GM21825 (cell line): ENCODE measurements around the gene PCSK5.

Source experiments
- ATAC-seq: cut with Tn5 transposase; IDR thresholded peaks from one replicate; pipeline ENCODE4 v1.9.1; 2021; ENCODE audit warnings: mild to moderate bottlenecking, moderate library complexity; ENCODE audit not compliant: unreplicated experiment

The PCSK5 gene

DNA sequence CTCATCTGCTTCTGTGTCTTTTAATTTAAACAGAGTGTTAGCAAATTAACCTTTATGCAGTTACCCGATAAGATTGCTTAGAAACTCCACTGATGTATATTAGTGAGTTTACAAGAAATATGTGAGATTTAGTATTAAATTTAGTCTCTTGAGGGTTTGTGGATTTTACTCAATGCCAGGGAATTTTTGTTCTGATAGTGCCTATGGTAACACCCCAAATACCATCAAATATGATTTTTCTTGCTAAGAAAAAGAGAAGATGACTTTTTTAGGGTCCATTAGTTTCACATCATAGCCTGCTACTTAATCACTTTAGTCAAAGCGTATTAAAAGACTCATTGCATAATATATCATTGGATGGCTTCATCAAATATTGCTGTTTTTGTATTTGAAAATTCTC is 224.9 kb downstream of the PCSK5 start:
- no peak for ATAC-seq

DNA sequence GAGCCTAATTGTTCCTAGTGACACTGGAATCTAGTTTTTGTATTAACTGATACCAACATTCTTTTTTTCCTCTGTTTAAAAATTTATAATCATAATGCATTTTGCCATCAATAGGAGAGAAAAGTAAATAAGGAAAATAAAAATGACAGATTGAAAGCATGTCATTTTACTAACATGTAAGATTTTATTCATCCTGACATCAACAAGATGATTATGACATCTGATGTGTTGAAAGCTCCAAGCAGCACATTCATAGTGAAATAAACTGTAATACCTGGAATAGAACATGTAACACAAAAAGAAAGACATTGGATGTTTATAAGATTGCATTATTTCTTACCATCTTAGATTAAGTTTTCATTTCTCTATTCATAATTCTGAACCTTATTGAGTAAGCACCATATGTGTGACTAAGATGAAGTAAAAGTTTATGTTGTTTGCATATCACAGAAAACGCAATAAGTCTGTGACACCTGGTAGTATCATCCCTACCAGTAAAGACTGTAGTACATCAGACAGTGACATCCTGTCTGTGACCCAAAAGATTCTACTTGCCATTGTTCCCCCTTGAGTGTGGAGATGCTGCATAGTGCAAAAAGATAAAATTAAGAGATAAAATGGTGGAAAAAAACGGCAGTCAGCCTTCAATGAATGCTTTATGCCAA is 225.6 kb downstream of the PCSK5 start:
- ATAC-seq = no peak

DNA sequence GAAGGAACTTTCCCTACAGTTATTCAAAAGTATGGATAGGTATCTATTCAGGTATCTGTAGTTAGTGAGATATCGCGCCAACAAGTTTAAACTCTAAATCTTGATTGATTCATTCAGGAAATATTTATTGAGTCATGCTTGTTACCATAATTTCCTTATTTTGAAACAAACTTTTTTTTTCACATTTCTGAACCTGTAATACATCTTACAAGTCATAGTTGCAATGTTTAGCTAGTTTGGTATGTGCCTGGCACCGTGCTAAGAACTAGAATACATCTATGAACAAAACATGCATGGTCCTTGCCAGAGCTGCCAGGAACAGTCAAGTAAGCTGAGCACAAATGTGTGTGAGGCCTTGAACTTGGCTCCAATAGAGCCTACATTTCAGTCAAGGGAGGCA is 226.4 kb downstream of the PCSK5 start:
- ATAC-seq = no peak

DNA sequence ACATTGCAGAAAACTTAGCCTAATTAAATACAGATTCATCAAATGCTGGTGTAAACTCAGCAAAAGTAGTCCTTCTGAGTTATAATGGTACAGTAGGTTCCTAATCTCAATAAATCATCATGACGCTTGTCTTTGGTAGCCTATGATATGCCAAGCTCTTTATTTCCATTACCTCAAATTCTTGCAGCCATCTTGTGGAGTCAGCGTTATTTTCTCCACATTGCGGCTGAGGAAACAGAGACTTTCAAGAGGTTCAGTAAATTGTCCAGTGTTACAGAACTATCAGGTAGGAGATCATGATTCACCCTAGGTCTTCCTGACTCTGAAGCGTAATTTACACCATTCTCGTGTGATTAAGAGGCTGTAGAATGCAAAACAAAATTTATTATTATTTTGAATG is 237.2 kb downstream of the PCSK5 start:
- no peak for ATAC-seq

DNA sequence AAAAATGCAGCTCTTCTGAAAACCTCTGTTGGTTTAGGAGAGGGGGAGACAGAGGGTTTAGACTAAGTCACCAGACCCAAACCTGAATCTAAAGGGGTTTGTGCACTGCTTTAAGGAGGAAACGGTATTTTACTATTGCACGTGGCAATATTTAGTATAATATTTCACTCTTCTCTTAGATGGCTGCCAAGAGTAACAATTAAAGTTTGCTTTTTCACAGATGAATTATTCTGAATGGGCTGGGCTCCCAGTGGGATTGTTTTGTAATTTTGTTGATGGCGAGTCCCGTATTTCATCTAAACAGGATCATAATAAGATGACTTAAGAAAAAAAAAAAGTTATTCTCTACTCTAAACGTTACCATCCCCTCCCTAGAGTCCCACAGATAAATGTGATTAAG is 245.4 kb downstream of the PCSK5 start:
- no peak for ATAC-seq

DNA sequence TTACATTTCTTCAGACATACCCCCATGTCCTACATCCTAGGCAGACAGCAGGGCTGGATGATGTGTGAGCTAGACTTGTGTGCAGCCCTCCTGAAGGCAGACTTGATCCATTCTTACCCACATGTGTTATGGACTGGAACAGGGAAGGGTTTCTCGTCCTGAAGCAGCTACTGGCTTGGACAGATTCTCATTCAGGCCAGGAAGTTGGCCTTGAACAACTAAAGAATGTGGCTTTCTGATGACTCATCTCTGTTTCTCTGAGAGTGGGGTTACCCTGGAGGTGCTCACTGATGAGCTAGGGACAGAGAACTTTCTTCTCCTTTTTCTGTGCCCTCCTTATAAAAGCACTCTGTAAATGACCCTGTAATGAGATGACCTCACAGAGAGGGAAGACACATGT is 246.5 kb downstream of the PCSK5 start:
- no peak for ATAC-seq

DNA sequence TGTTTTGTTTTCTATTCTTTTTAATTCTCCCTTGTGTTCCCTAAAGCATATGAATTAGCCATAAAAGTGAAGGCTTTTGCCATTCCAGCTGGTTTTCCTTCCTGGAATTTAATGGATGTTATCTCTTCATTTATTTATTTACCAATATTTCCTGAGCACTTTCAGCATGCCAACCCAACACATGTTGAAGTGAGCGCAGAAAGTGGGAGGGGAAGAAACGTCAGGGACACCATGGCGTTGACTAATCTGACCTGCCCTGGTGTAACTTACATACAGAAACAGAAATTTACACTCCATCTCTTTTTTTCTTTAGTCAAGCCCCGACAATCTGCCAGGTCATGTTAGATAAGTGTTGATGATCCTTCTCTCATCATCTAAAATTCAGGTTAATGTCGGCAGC is 247.5 kb downstream of the PCSK5 start:
- ATAC-seq = no peak

DNA sequence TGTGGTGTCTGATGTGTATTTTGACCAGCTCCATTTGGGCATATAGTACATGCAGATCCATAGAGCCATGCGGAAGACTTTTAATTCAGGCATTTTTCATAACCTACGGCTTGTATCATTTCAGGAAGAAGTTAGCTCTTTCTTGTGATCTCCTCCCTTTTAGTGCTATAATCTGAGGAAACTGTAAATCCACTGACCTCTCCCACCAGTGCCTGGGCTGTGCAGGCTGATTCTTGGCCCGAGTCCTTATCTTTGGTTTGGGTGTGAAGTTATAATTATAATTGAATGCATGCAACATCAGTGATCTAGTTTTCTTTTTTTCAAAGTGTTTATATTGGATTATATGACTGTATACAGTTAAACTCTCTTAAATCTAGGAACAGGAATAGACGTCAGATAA is 247.9 kb downstream of the PCSK5 start:
- no peak for ATAC-seq

DNA sequence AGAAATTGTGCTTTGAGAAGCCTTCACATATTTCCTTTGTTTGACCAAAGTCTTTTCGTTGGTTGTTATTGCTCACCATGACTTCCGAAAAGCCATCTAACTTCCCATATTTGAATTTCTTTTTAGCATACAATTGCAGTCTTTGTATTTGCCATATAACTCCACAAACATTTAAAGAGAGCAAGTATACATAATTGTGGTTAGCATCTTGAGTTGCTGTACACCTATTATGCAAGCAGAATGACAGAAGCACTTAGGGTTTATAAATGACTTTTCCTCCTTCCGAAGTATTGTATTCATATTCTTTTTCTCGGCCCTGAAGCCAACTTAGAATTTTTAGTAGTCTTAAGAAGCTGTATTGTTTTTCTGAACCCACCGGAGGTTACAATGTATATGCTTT is 253.4 kb downstream of the PCSK5 start:
- no peak for ATAC-seq

DNA sequence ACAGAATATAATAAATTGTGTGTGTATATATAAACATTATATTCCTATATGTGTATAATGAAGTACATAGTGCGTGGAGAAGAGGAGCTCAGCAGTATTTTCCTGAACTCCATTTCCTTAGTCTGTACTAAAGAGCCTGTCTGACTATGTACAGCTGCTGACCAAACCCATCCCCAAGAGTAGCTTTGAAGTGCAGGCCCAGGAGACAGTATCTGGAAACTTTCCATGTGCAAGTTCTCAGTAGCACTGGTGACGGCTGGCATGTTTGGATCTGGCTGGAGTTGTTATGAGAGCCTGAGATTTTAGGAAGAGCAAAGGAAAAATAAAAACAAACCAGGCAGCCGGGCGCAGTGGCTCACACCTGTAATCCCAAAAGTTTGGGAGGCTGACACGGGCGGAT is 259.5 kb downstream of the PCSK5 start:
- ATAC-seq = no peak

DNA sequence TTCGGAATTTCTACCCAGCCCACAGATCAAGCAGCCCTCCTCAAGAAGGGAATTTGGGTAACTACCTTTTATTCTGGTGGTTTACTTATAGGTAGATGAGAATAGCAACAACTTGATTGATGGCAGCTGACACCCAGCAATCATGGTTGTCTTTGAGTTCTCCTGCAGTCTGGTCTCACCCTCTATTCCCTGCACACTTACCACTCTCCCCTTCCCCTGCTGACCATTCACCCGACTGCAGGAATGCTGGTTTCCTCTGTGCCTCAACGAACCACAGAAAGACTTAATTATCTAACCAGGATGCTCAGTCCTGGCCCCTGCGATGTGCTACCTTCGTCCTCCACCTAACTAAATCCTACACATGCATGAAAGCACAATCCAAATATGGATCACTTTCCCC is 260.8 kb downstream of the PCSK5 start:
- no peak for ATAC-seq

DNA sequence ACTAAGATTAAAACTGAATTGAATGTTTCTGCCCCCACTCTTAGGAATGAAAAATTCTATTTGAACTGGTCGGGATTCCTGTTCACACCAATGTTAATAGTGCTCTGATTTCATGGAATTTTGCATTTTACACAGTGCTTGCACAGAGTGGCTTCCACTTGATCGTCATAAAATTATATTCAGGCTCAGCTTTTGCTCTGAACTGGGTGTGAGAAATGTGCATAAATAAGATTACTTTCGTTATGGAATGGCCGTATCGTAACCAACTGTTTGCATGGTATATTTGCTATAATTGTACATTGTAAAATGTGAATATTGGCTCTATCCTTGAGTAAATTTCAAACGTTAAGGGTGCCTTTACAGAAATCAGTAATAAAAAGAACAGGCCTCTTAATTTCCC is 262.9 kb downstream of the PCSK5 start:
- no peak for ATAC-seq

DNA sequence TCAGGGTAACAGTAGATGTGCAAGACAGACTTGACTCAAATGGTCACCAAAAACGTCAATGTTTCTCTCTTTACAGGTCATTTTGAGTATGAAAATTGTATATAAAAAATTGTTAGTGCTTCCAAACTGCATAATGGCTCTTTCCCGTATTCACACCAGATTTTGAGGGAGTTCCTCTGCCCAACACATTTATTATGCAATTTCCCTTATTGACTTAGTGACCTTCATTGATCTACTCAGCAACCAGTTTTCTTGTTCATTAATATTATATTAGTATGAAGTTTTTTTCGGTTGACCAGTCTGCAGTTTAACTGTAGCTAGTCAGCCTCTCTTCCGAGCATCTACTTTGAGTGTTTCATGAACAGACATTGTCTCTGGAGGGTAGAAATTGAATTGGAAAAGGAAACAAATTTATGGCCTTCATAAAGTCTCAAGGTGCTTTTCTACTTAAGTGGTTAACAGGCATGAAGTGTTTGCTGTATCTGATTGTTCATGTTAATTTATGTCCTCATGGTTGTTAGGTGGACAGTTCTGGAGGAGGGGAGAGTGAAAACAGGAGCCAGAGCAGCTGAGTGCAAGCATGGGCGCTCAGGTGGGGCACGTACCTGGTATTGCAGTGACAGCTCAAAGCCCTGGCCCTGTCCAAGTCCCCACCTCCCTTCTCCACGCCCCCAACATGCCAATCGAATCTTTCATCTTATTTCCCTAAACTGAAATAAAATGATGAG is 263.6 kb downstream of the PCSK5 start:
- ATAC-seq = no peak

DNA sequence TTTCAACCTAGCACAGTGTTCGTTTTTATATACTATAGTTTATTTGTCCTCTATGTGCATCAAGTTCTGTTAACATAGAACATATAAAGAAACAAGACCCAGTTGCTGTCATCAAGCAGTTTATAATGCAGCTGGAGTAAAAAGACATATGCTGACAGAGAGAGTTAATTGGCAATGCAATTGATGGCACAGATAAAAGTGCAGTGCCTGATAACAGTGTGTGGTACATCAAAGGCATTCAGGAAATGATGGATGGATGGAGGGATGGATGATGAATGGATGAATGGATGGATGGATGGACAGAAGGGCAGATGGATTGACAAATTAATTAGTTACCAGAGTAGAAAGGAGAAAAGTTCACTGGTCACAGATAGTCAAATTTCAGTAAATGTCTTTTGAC is 264.9 kb downstream of the PCSK5 start:
- no peak for ATAC-seq

DNA sequence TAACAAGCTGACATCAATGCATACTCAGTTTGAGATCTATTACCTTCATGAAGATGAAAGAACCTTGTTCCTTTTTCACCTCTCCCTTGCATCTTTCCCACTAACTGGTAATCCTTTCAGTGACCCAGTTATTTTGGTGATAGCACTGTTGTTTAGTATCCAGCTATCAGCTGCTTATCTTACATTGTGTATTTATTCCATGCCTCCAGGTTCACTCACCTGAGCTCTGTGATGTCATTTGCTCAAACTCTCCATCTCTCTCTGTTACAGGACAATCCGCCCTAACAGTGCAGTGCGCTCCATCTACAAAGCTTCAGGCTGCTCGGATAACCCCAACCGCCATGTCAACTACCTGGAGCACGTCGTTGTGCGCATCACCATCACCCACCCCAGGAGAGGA is 268.2 kb downstream of the PCSK5 start:
- ATAC-seq = no peak

DNA sequence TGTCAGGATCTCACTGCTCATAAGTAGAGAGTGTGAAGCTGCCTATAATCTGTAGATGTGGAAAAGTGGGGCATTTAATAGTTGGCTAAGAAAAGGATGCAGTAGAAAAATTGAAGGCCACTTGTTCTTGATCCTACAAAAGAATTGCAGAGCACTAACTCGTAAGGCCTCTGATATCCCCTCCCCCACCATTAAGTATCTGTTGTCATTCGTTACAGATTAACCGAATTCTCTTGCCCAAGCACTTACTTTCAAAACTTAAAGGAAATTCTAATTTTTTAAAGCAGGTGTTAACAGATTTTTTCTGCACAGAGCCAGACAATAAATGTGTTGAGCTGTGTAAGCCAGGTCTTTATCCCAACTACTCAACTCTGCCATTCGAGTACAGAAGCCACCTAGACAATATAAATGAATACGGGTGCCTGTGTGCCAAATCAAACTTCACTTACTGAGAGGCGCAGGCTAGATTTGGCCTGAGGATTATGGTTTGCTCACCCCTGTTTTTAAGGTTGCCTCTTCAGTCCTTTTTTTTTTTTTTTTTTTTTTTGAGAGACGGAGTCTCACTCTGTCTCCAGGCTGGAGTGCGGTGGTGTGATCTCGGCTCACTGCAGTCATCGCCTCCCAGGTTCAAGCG is 268.9 kb downstream of the PCSK5 start:
- no peak for ATAC-seq

DNA sequence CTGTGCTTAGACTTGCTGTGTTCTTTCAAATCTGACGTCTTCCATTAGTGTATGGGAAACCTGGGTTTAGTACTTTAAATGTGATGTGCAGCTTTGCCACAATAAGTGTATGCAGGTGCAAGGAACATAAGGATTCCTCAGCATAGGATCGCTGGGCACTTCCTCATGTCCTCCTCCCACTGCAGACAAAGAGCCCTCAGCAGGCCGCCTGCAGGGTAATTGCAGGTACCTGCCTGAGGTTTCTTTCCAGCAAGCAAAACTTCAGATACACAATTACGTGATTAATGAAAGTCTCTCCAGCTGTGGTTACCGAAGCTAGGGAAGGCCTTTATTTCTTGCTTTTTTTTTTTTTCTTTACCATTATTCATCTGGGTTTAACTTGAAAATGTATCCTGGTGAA is 270.6 kb downstream of the PCSK5 start:
- ATAC-seq = no peak

DNA sequence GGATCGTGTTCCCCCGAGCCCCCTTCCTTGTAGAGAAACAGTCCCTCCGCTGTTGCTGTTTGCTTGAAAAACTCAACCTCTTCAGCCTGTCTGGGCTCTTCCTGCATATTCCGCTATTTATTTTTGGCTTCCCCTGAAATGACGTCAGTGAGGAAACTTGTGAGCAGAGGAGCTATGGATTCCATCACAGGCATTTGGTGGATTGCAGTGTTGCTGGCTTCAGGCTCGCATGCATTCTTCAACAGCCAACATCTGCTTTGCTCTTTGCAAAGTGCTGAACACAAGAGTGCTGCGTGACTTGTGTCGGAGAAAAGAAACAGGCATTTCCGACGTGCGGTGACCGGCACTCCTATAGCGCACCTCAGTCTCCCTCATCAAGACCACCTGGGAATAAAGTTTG is 271.1 kb downstream of the PCSK5 start:
- ATAC-seq = no peak

DNA sequence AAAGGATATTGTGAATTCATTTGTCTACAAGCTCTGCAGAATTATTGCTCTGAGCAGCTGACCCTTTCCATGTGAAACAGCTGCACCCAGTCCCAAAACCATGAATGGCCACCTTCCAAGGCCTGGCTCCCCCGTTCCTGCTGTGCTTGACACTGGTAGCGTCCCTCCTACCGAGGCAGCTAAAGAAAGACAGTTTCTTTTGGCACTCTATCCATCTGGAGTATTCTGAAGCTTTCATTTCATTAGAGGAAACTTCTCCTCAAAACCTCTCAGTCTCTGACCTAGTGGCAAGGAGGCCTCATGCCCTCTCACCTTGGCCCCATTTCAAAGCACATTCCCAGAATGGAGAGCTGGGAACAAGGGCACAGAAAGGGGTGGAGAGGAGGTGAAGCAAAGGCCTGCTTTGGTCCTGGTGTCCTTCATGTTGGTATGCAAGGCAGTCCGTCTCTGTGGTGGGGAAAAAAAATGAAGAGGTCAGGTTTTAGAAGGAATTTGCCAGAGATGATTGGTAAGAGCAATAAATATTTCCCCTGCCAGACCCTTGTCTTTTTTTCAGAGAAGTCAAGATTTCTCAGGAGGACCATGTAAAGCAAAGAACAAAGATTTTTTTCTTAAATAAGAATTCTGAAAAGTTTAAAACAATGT is 271.7 kb downstream of the PCSK5 start:
- no peak for ATAC-seq

DNA sequence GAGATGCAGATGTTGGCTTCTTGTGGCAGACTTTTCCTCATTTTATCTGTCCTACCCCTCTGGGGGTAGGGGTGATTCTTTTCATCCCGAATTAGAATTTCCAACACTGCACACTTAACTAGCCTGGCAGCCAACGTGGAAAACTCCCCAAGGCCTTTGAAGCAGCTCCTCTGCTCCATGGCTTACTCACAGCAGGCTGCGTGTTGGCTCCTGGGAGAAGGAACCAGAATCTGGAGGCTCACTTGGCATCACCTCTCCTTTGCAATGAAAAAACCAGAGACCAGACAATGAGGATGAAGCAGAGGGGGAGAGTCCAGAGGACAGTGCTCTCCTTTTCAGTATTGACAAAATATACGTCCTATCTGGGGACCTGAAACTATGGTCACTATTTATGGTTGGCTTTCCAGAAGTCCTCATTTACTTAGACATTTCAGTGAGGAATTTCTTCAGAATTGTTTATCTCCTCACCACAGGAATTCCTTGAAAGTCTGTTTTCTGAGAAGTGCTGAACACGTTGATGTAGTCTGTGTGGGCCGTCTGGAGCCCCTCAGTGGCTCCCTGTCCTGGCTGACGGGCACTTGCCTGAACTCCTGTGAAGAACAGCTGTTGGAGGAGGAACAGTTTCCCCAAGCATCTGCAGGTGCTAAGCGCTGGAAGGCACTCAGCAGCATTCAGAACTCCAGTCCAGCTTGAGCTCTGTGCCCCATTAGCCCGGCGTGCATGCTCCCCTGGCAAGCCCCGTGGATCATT is 272.5 kb downstream of the PCSK5 start:
- ATAC-seq = no peak

DNA sequence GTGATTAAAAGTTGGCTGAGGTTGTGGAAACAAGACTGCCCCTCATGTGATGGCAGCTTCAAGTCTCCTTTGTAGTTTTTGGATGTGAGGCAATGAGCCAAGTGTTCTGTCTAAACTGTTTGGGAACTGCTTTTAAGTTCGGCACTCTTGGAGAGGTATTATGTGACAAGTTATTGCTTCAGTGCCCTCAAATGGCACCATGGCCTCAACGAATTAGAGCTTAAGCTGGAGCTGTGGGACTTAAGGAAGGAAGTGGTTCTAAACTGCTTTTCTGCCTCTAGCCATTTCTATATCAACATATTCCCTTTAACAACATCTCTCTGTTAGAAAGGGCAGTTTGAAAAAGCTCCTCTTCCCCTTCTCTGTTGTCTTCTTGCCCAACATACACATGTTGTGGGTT is 276.1 kb downstream of the PCSK5 start:
- no peak for ATAC-seq
